ENCODE data around the gene DAB1.

Gene DAB1

DNA sequence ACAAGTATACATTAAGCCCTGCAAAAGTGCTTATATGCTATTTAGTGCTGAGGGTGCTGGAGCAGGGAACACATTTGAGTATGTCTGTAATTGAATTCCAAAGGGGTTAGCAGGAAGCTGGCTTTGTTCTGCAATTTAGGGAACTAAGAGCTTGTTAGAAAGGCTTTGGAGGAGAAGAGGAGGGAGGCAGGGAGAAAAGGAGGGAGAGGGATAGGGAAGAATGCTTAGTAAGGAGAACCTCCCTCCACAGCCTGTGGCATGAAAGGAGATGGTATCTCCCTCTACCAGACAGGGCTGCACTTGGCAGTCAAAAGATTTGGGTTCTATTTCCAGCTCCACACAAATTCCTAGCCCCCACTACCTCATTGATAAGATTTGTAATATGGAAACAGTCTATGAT is 217.8 kb downstream of the DAB1 start:
- H3K4me3 ChIP-seq (replicated peaks; ENCODE audit: low read depth, low read length), result no peak overlapping the region
- no peak for DNase-seq (ENCODE audit: extremely low read depth, low read depth)
- TF ChIP-seq, protein P1, sequence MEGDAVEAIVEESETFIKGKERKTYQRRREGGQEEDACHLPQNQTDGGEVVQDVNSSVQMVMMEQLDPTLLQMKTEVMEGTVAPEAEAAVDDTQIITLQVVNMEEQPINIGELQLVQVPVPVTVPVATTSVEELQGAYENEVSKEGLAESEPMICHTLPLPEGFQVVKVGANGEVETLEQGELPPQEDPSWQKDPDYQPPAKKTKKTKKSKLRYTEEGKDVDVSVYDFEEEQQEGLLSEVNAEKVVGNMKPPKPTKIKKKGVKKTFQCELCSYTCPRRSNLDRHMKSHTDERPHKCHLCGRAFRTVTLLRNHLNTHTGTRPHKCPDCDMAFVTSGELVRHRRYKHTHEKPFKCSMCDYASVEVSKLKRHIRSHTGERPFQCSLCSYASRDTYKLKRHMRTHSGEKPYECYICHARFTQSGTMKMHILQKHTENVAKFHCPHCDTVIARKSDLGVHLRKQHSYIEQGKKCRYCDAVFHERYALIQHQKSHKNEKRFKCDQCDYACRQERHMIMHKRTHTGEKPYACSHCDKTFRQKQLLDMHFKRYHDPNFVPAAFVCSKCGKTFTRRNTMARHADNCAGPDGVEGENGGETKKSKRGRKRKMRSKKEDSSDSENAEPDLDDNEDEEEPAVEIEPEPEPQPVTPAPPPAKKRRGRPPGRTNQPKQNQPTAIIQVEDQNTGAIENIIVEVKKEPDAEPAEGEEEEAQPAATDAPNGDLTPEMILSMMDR (IDR thresholded peaks at IDR 0.05; ENCODE audit: low read depth, low read length, missing control alignments), result no peak

DNA sequence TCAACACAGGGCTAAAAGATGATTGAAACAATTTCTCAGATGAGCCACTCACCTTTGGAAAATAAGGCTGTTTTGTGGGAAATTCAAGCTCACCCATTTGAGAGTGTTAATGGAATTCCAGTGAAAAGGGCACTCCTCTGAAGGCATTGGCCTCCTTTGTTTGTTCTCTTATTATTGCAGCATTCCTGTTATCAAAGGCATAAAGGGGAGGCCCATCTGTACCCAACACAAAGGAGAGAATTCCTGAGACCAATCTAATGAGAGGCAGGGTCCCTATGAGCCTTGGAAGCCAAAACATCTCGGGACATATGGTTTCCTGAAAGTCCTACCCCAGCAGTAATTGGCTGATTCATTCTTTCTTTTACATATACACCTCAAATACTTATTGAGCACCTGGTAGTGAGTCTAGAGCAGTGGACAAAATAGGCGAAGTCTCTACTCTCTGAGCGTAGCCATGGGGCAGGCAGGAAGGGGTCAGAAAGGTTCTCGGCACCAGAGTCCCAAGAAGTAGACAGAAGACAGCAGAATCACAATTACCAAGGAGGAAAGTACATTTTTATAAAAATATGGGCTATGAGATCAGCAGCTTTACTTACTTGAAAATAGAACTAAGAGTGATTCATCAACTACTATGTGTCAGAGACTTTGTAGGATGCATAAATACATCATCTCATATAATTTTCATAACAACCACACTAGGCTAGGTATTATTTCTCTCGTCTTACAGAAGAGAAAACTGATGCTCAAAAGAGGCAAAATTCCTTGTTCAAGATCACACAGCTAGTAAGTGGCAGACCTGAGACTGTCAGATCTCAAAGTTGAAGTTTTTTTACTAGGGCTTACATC is 218.7 kb downstream of the DAB1 start:
- no peak overlapping the region for H3K4me3 ChIP-seq (replicated peaks; ENCODE audit: low read depth, low read length)
- DNase-seq (ENCODE audit: extremely low read depth, low read depth), result no peak
- TF ChIP-seq, protein P1 (IDR thresholded peaks at IDR 0.05; ENCODE audit: low read depth, low read length, missing control alignments), result no peak

DNA sequence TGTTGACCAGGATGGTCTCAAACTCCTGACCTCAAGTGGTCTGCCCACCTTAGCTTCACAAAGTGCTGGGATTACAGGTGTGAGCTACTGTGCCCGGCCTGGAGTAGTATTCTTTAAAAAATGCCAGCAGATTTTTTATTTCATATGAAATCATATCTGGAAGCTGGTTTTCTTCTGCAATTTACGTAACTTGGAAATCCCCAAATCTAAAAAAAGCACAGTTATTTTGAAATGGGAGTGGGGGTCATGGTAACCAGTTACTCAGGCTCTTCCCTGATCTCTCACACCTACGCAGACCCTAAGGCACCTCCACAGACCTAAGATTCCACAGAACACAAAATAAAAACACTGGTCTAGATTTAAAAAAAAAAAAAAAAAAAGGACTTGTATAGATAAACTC is 219.8 kb downstream of the DAB1 start:
- no peak overlapping the region for H3K4me3 ChIP-seq (replicated peaks; ENCODE audit: low read depth, low read length)
- TF ChIP-seq, protein P1 (IDR thresholded peaks at IDR 0.05; ENCODE audit: low read depth, low read length, missing control alignments), result no peak
- DNase-seq (ENCODE audit: extremely low read depth, low read depth), result no peak

DNA sequence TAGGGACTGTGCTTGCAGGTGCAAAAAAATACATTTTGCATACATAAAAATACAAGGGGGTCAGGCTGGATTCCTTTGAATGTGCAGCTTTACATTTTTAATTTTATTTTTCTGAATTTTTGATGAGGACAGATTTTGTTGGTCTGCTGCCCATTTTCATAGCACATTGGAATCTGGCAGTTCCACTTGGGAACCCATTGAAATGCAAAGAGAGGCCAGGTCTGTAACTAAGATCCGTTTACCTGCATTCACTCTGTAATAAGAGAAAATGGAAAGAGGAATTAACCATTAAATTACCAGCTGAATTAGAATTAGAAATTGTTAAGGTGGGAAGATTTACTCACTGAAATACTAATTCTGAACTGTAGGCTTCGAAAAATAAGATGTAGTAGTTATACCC is 221.6 kb downstream of the DAB1 start:
- DNase-seq (ENCODE audit: extremely low read depth, low read depth), result no peak
- TF ChIP-seq, protein P1 (IDR thresholded peaks at IDR 0.05; ENCODE audit: low read depth, low read length, missing control alignments), result no peak
- no peak overlapping the region for H3K4me3 ChIP-seq (replicated peaks; ENCODE audit: low read depth, low read length)

DNA sequence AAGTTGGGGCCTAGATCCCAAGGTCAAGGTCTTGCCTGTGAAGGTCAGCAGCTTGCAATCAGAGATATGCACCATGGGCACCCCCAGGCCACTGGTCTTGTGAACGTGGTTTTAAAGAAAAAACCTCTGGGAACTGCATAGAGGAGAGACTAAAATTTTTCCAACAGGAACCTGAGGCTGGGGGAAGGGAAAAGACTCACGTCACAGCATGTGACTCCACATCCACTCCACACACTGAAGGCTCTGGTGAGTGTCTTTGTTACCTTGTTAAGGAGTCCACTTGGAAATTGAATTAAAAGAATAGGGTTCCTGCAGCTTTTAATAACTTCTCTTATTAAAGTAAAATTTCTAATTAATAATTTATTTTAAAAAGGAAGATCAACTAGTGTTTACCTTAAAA is 224.9 kb downstream of the DAB1 start:
- DNase-seq (ENCODE audit: extremely low read depth, low read depth), result no peak
- TF ChIP-seq, protein P1 (IDR thresholded peaks at IDR 0.05; ENCODE audit: low read depth, low read length, missing control alignments), result no peak
- H3K4me3 ChIP-seq (replicated peaks; ENCODE audit: low read depth, low read length), result no peak overlapping the region

DNA sequence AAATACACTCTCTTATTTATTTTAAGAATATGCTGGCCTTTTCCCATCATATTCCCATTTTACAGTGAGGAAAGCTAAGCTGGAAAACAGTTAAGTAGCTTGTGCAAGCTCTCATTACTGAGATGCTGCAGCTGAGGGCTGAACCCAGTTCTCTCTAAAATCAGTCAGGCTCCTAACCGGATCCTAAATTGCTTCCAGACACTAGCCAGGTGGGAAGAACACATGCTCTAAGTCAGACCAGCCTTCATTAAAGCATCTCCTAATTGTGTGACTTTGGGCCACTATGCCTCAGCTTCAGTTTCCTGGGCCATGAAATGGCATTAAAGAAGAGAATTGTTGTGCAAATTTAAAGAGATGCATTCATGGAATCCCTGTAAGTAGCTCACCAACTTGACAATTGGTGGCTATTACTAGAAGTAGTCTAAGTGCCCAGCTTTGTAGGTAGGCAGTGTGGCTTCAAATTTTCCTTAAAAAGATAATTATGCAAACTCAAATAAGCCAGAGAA is 228.4 kb downstream of the DAB1 start:
- H3K4me3 ChIP-seq (replicated peaks; ENCODE audit: low read depth, low read length), result no peak overlapping the region
- TF ChIP-seq, protein P1 (IDR thresholded peaks at IDR 0.05; ENCODE audit: low read depth, low read length, missing control alignments), result no peak
- no peak for DNase-seq (ENCODE audit: extremely low read depth, low read depth)
